Measurements from ENCODE around the gene MAEL. TPM values are rescaled to one million over a fixed set of nuclear protein-coding genes. Genes with fewer than 3 reads are reported as not detected.

Gene MAEL
- total RNA-seq, 1 experiment from 2014 or later, result not detected

GRCh38 chr1:166947398-166948043 is 41.6 kb upstream of the MAEL start:
- RAD21 ChIA-PET (ENCODE audit: low non-redundant PET in 1 of 2, low total read pairs in 2 of 2, uncharacterized antibody in 2 of 2, unreplicated experiment in 2 of 2), result no interaction called here
- POLR2A ChIA-PET, result no interaction called here
- no peak for DNase-seq (ENCODE audit: low read depth, low spot score)
- Histone ChIP-seq H4K20me1 (ENCODE audit: insufficient read depth) (no peaks in the 10 kb centered on the region), H3K4me1 (ENCODE audit: control insufficient read depth in 1 of 2, insufficient read depth in 2 of 2, low read length in 2 of 2) (peaks cover 7 to 9% of the 10 kb centered on the region in 2 experiments), H3K79me2 (ENCODE audit: insufficient read depth, low read length) (no peaks in the 10 kb centered on the region), H3K4me2 (ENCODE audit: low read length) (no peak overlapping the region), H3K9me3 (ENCODE audit: control insufficient read depth in 1 of 2, insufficient read depth in 1 of 2, low read depth in 1 of 2, low read length in 2 of 2) (no peaks in the 10 kb centered on the region), H3K9ac (ENCODE audit: low read length) (no peak overlapping the region), H3K27ac (ENCODE audit: low read depth, low read length) (no peak overlapping the region), H3K4me3 (replicated peaks in 1 of 2; ENCODE audit: low read depth in 1 of 2, low read length in 2 of 2) (no peak overlapping the region), H3K9me2 (ENCODE audit: insufficient read depth) (no peaks in the 10 kb centered on the region), H3K27me3 (ENCODE audit: insufficient read depth, low read length) (no peaks in the 10 kb centered on the region), H2AFZ (ENCODE audit: low read depth, low read length, poor library complexity, severe bottlenecking) (no peak overlapping the region), H3K36me3 (ENCODE audit: control insufficient read depth in 1 of 2, insufficient read depth in 2 of 2, low read length in 2 of 2) (no peaks in the 10 kb centered on the region)
- CTCF ChIA-PET, result no interaction called here
- ATAC-seq, result no peak
- intact Hi-C loops (cut with micrococcal nuclease), result no loop called here
- BruUV-seq (replicated peaks), result no TSS peak
- TF ChIP-seq EZH2 (IDR thresholded peaks at IDR 0.05), result no peak
- TF ChIP-seq RAD21 (IDR thresholded peaks at IDR 0.05; ENCODE audit: low read depth), result no peak
- no peak for TF ChIP-seq SRF (IDR thresholded peaks at IDR 0.05; ENCODE audit: low read depth)
- no peak for TF ChIP-seq REST (IDR thresholded peaks at IDR 0.05; ENCODE audit: low read depth)
- no peak for TF ChIP-seq MAX (IDR thresholded peaks at IDR 0.05)
- no peak for TF ChIP-seq FOSL1 (IDR thresholded peaks at IDR 0.05; ENCODE audit: low read depth)
- no peak for TF ChIP-seq ZFX (IDR thresholded peaks at IDR 0.05)
- no peak for TF ChIP-seq JUND (IDR thresholded peaks at IDR 0.05)
- no peak for TF ChIP-seq EZH2phosphoT487 (IDR thresholded peaks at IDR 0.05; ENCODE audit: borderline replicate concordance)
- TF ChIP-seq YY1 (IDR thresholded peaks at IDR 0.05; ENCODE audit: extremely low read depth, insufficient replicate concordance, low read depth, low read length), result no peak
- no peak for TF ChIP-seq ATF3 (IDR thresholded peaks at IDR 0.05)
- no peak for TF ChIP-seq ZBTB33 (IDR thresholded peaks at IDR 0.05; ENCODE audit: extremely low read depth, insufficient replicate concordance, low read length)
